Naive B cell (primary cell): ENCODE measurements around the gene PLEKHM3. TPM values are rescaled to one million over a fixed set of nuclear protein-coding genes. Genes with fewer than 3 reads are reported as not detected.

Experiments
- ATAC-seq, 2 donors: fragments of 150-1000 bp; cut with Tn5 transposase; 2 replicates each; pipeline ENCODE4 v1.10.0; 2021; ENCODE audit warnings: low read depth in 2 of 2, mild to moderate bottlenecking in 2 of 2, moderate library complexity in 2 of 2
- DNase-seq: peaks from one replicate; pipeline ENCODE4 v3.0.0; 2022
- H3K27ac Mint-ChIP-seq, 6 donors: one replicate each; pipeline ENCODE4 v1.8.0; 2020 to 2022; ENCODE audit warnings: mild to moderate bottlenecking in 6 of 6, mixed read lengths in 6 of 6, moderate library complexity in 5 of 6, inconsistent platforms in 2 of 6
- H3K27me3 Mint-ChIP-seq, 3 donors: one replicate each; pipeline ENCODE4 v1.8.0; 2021 to 2022; ENCODE audit warnings: mixed read lengths in 3 of 3, mild to moderate bottlenecking in 1 of 3
- H3K36me3 Mint-ChIP-seq, 2 donors: one replicate each; pipeline ENCODE4 v1.8.0; 2020 to 2022; ENCODE audit warnings: mixed read lengths in 2 of 2, inconsistent platforms in 1 of 2, mild to moderate bottlenecking in 1 of 2
- H3K4me1 Mint-ChIP-seq, 3 donors: one replicate each; pipeline ENCODE4 v1.8.0; 2020 to 2022; ENCODE audit warnings: mixed read lengths in 3 of 3, inconsistent platforms in 1 of 3, mild to moderate bottlenecking in 1 of 3, moderate library complexity in 1 of 3
- H3K4me3 Mint-ChIP-seq, 8 donors: one replicate each; pipeline ENCODE4 v1.8.0; 2020 to 2022; ENCODE audit warnings: mild to moderate bottlenecking in 8 of 8, mixed read lengths in 8 of 8, moderate library complexity in 8 of 8, inconsistent platforms in 2 of 8
- H3K9me3 Mint-ChIP-seq, 7 donors: one replicate each; pipeline ENCODE4 v1.8.0; 2020 to 2022; ENCODE audit warnings: mixed read lengths in 7 of 7, mild to moderate bottlenecking in 5 of 7, inconsistent platforms in 2 of 7, moderate library complexity in 1 of 7
- polyA plus RNA-seq, 6 donors: library from polyadenylated mRNA; unstranded; fragments of 300-500 nt; fragmentation: Illumina TruSeq; gene quantifications; one replicate each; pipeline ENCODE4 v1.2.3, GENCODE V29; 2021; ENCODE audit warnings: low read depth in 6 of 6

Gene PLEKHM3
- polyA plus RNA-seq, 6 donors from 2014 or later = 1.3 to 7.7 (median 3.7) TPM

- Mint-ChIP-seq H3K27me3 (no peaks in the 10 kb centered on the region), H3K9me3 (no peaks in the 10 kb centered on the region), H3K36me3 (peaks cover 0 to 9% of the 10 kb centered on the region in 2 donors), H3K4me1 (no peaks in the 10 kb centered on the region), H3K27ac (no peak overlapping the region), H3K4me3 (no peak overlapping the region)
- ATAC-seq (no peak), DNase-seq (no peak)
These were observed 93.2 kb downstream of the PLEKHM3 start for GRCh38 chr2:207932106-207932505.

- no peak for ATAC-seq
- no peaks in the 10 kb centered on the region for H3K9me3 Mint-ChIP-seq
- H3K27ac Mint-ChIP-seq = no peak overlapping the region
- no peak for DNase-seq
- peaks cover 0 to 13% of the 10 kb centered on the region in 2 donors for H3K36me3 Mint-ChIP-seq
- no peak overlapping the region for H3K4me3 Mint-ChIP-seq
- H3K27me3 Mint-ChIP-seq = no peaks in the 10 kb centered on the region
- no peaks in the 10 kb centered on the region for H3K4me1 Mint-ChIP-seq
These were observed 94.6 kb downstream of the PLEKHM3 start for GRCh38 chr2:207930747-207931146.

GRCh38 chr2:207929923-207930322 is 95.4 kb downstream of the PLEKHM3 start:
- Mint-ChIP-seq H3K27me3 (no peaks in the 10 kb centered on the region), H3K4me1 (no peaks in the 10 kb centered on the region), H3K27ac (no peak overlapping the region), H3K9me3 (no peaks in the 10 kb centered on the region), H3K4me3 (no peak overlapping the region), H3K36me3 (peaks cover 0 to 19% of the 10 kb centered on the region in 2 donors)
- ATAC-seq (no peak), DNase-seq (no peak)

GRCh38 chr2:207928079-207928478 is 97.2 kb downstream of the PLEKHM3 start:
- no peak for DNase-seq
- no peak for ATAC-seq
- H3K4me1 Mint-ChIP-seq = no peaks in the 10 kb centered on the region
- peaks cover 0 to 22% of the 10 kb centered on the region in 2 donors for H3K36me3 Mint-ChIP-seq
- no peaks in the 10 kb centered on the region for H3K27me3 Mint-ChIP-seq
- no peaks in the 10 kb centered on the region for H3K9me3 Mint-ChIP-seq
- H3K4me3 Mint-ChIP-seq = no peak overlapping the region
- H3K27ac Mint-ChIP-seq = no peak overlapping the region

- peaks cover 0 to 26% of the 10 kb centered on the region in 2 donors for H3K36me3 Mint-ChIP-seq
These were observed 98.4 kb downstream of the PLEKHM3 start for GRCh38 chr2:207926989-207927300.

GRCh38 chr2:207926133-207926988 is 99.0 kb downstream of the PLEKHM3 start:
- Mint-ChIP-seq H3K36me3 (peaks cover 0 to 27% of the 10 kb centered on the region in 2 donors), H3K4me3 (no peak overlapping the region), H3K27me3 (no peaks in the 10 kb centered on the region), H3K4me1 (no peaks in the 10 kb centered on the region), H3K9me3 (no peaks in the 10 kb centered on the region), H3K27ac (no peak overlapping the region)
- DNase-seq (no peak), ATAC-seq (no peak)

More at GRCh38 chr2:207926989-207927300, 98.4 kb downstream of the PLEKHM3 start:
- H3K4me1 Mint-ChIP-seq = no peaks in the 10 kb centered on the region
- DNase-seq (no peak), ATAC-seq (no peak)
- H3K27ac Mint-ChIP-seq = no peak overlapping the region
- H3K9me3 Mint-ChIP-seq = no peaks in the 10 kb centered on the region
- no peaks in the 10 kb centered on the region for H3K27me3 Mint-ChIP-seq
- no peak overlapping the region for H3K4me3 Mint-ChIP-seq

GRCh38 chr2:207925601-207926000 is 99.7 kb downstream of the PLEKHM3 start:
- H3K27me3 Mint-ChIP-seq = no peaks in the 10 kb centered on the region
- ATAC-seq = no peak
- H3K36me3 Mint-ChIP-seq = peaks cover 0 to 26% of the 10 kb centered on the region in 2 donors
- no peak overlapping the region for H3K4me3 Mint-ChIP-seq
- no peak for DNase-seq
- peak overlapping the region in 1 of 6 donors; percentile 43 for H3K27ac Mint-ChIP-seq
- H3K4me1 Mint-ChIP-seq = no peaks in the 10 kb centered on the region
- no peaks in the 10 kb centered on the region for H3K9me3 Mint-ChIP-seq

- no peak for ATAC-seq
- Mint-ChIP-seq H3K27me3 (no peaks in the 10 kb centered on the region), H3K4me3 (no peak overlapping the region)
These were observed 103.7 kb downstream of the PLEKHM3 start for GRCh38 chr2:207921606-207922005.

GRCh38 chr2:207920721-207921120 is 104.6 kb downstream of the PLEKHM3 start:
- Mint-ChIP-seq H3K36me3 (peaks cover 16 to 18% of the 10 kb centered on the region in 2 donors), H3K27ac (no peak overlapping the region), H3K4me3 (no peak overlapping the region), H3K9me3 (no peaks in the 10 kb centered on the region), H3K27me3 (no peaks in the 10 kb centered on the region), H3K4me1 (no peaks in the 10 kb centered on the region)
- no peak for ATAC-seq
- no peak for DNase-seq

More at GRCh38 chr2:207921606-207922005, 103.7 kb downstream of the PLEKHM3 start:
- no peak for DNase-seq
- H3K36me3 Mint-ChIP-seq = peaks cover 16 to 22% of the 10 kb centered on the region in 2 donors
- peak overlapping the region in 1 of 6 donors; percentile 21 for H3K27ac Mint-ChIP-seq
- no peaks in the 10 kb centered on the region for H3K4me1 Mint-ChIP-seq
- no peaks in the 10 kb centered on the region for H3K9me3 Mint-ChIP-seq

GRCh38 chr2:207920321-207920720 is 105.0 kb downstream of the PLEKHM3 start:
- peaks cover 15 to 16% of the 10 kb centered on the region in 2 donors for H3K36me3 Mint-ChIP-seq
- no peaks in the 10 kb centered on the region for H3K4me1 Mint-ChIP-seq

GRCh38 chr2:207919164-207919919 is 106.0 kb downstream of the PLEKHM3 start:
- H3K4me1 Mint-ChIP-seq = no peaks in the 10 kb centered on the region
- peaks cover 9 to 16% of the 10 kb centered on the region in 2 donors for H3K36me3 Mint-ChIP-seq
- DNase-seq = no peak
- H3K27me3 Mint-ChIP-seq = no peaks in the 10 kb centered on the region
- no peaks in the 10 kb centered on the region for H3K9me3 Mint-ChIP-seq
- no peak overlapping the region for H3K4me3 Mint-ChIP-seq
- ATAC-seq = no peak
- H3K27ac Mint-ChIP-seq = peak overlapping the region in 4 of 6 donors; percentile 2 to 34 (median 14)

More at GRCh38 chr2:207920321-207920720, 105.0 kb downstream of the PLEKHM3 start:
- Mint-ChIP-seq H3K4me3 (no peak overlapping the region), H3K9me3 (no peaks in the 10 kb centered on the region), H3K27me3 (no peaks in the 10 kb centered on the region), H3K27ac (peak overlapping the region in 1 of 6 donors; percentile 35)
- ATAC-seq = no peak
- no peak for DNase-seq

GRCh38 chr2:207914716-207915115 is 110.6 kb downstream of the PLEKHM3 start:
- DNase-seq (no peak), ATAC-seq (no peak)
- H3K4me3 Mint-ChIP-seq = no peak overlapping the region
- H3K4me1 Mint-ChIP-seq = no peaks in the 10 kb centered on the region
- H3K27ac Mint-ChIP-seq = no peak overlapping the region
- no peaks in the 10 kb centered on the region for H3K9me3 Mint-ChIP-seq
- no peaks in the 10 kb centered on the region for H3K27me3 Mint-ChIP-seq
- peaks cover 29 to 45% of the 10 kb centered on the region in 2 donors for H3K36me3 Mint-ChIP-seq

GRCh38 chr2:207913772-207914358 is 111.5 kb downstream of the PLEKHM3 start:
- no peak overlapping the region for H3K27ac Mint-ChIP-seq
- ATAC-seq (no peak), DNase-seq (no peak)
- H3K36me3 Mint-ChIP-seq = peaks cover 26 to 37% of the 10 kb centered on the region in 2 donors
- no peaks in the 10 kb centered on the region for H3K4me1 Mint-ChIP-seq
- H3K4me3 Mint-ChIP-seq = no peak overlapping the region
- H3K9me3 Mint-ChIP-seq = no peaks in the 10 kb centered on the region
- no peaks in the 10 kb centered on the region for H3K27me3 Mint-ChIP-seq
